Measurements from ENCODE around the gene NTM.

NTM gene

DNA sequence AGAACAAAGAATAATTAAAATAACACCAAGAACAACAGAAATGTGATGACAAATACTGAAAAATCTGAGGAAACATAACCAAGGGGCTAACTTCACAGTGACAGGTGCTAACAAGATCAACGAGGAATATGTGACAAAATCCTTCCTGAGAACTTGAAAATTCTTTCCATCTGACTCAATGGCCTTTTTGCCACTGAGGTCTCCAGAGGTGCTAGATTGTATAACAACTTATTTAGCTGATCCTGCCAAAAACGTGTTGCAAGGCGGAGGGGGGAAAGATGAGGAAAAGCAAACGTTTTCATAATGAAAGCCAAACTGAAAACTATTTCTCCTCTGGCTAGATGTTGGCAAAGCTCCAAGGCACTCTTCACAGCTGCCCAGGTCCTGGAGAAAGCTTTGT lies 364.5 kb downstream of the NTM start:
- no peak for DNase-seq (ENCODE audit: low spot score)

DNA sequence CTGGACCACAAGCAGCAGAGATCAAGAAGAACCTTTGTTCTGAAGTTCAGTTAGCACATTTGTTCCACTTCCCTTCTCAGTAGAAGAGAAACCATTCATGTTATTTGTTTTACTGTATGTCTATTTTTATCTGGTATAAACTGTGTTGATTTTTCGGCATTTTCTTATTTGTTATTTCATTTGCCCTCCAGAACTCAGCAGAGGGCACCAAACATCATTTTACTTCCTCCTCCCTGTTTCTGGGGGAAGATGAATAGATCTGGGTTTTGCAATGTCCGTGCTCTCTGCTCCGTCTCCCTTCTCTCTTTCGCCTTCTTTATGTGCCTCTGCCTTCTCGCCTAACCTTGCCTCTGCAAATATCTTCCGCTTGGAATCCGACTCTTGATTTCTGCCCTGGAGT lies 366.9 kb downstream of the NTM start:
- no peak for DNase-seq (ENCODE audit: low spot score)

- DNase-seq (ENCODE audit: low spot score): no peak
These were observed 368.9 kb downstream of the NTM start for GRCh38 chr11:131739243-131739882.

- no peak for DNase-seq (ENCODE audit: low spot score)
These were observed 374.4 kb downstream of the NTM start for GRCh38 chr11:131744847-131745246.

DNA sequence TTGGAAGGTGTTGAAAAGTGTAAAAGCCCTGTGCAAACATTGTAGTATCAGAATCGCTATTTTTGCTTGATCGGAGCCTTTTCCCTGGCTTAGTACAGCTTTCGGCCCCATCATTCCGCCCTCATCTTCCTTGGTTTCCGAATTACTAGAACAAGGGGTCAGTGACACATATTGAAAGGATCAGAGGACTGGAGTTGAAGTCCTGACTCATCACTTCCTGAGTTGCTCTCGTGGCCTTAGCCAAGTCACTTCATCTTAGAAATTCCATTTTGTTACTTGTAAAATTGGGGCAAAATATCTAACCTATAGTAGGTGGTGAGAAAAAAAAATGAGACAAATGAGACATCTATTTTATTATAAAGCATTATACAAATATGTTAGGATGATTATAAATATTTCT lies 375.0 kb downstream of the NTM start:
- no peak for DNase-seq (ENCODE audit: low spot score)

DNA sequence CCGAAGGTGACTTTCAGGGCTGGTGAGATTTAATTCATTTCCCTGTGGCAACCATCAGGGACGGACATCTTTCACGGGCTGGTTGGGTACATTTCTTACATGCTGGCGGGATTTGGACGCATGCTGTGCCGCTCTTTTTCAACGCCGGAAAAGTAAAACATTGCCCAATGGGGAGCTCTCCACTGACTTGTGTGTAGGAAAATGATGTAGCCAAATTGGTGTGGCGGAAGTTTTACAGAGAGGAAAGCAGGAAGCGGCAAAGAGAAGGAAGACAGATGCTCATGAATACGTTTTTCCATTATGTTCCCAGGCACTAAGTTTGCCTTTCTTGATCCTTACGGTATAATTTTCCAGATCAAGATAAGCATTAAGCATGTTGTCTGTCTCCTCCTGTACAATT lies 375.8 kb downstream of the NTM start:
- no peak for DNase-seq (ENCODE audit: low spot score)

DNA sequence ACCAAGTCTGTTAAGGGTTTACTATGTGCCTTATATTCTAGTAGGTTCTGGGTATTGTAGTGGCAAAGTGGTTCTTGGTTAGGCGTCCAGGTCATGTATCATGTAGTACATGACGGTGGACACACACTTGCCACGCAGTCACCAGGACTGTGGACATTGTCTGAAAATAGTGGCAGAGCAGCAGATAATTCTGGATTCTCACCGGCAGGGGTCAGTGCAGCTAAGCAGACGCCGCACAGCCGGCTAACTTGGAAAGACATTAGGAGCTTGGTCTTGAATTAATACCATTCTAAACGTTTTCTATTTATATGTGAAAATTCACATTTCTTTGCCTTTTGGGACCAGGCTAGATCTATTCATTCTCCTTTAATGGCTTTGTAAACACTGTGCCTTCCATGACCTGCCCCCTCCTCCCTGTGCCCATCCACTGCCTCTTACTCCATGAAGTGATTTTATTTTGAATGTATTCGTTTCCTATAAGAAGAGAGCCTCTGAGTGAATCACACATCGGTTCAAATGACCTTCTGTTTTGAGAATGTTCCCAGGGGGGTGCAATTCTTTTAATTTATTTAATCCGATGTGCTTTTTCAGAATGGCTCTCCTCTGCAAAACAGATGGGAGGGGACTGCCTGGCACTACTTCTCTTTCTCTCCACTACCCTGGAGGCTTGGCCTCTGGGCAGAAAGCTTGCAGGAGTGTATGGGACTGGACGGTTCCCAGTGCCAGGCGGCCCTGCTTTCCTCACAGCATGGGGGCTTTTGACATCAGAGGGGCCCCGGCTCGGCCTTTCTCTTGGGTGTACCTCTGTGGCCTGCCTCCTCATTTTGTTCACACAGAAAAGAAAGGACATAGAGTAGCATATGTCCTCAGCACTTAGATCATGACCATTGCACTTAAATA lies 378.0 kb downstream of the NTM start:
- peak; percentile 47 for DNase-seq (ENCODE audit: low spot score)

- DNase-seq (ENCODE audit: low spot score): peak; percentile 56
These were observed 378.7 kb downstream of the NTM start for GRCh38 chr11:131749101-131749500.

DNA sequence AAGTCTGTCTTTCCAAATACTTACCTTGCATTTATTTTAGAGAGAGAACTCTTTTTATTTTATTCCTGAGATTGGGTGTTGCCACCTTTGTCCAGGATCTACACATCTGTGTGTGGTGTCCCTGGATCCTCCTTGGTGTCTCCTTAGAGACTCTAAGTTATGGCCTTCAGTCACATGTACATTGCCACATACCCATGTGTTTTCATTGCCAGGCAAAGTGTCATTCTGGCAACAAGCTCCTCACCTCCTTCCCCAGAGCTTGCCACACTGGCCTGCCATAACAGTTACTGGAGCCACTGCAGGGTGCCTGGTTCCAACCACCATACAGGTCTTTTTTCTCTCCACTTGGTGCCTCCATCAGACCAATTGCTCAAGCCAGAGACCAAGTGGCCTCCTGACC lies 379.7 kb downstream of the NTM start:
- no peak for DNase-seq (ENCODE audit: low spot score)

- DNase-seq (ENCODE audit: low spot score): no peak
These were observed 380.3 kb downstream of the NTM start for GRCh38 chr11:131750692-131751091.

DNA sequence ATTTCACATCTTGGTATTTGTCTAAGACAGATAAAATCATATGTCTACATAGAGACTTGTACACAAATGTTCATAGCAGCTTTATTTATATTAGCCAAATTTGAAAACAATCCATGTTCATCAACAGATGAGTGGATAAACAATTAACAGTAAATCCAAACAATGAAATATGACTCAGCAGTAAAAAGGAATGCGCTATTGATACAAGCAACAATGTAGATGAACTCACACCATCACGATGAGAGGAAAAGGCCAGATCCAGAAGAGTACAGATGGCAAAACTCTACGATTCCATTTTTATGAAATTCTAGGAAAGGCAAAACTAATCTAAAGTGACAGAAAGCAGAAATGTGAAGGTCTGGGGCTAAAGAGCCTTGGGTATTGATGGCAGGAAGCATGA lies 384.3 kb downstream of the NTM start:
- DNase-seq (ENCODE audit: low spot score): no peak

DNA sequence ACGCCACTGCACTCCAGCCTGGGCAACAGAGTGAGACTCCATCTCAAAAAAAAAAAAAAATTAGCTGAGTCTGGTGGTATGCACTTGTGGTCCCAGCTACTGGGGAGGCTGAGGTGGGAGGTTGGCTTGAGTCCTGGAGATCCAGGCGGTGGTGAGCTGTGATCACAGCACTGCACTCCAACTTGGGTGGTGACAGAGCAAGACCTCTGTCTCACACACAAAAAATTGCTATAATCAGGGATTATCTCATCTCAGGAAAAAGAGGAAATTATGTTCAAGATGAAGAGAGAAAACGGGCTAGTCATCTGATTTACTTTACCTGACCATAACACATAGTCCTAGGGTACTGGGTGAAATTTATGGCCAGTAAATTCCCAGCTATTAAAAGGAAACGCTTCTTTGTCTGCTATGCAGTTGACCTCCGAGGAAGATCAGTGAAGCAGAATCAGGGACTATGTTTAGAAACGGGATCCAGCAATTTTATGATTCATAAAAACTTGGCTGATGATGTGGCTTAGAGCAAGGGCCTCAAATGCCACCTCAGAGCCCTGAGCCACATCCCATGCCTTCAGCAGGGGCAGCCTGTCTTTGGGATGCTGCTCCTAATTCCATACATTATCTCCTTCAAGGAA lies 386.2 kb downstream of the NTM start:
- peak; percentile 56 for DNase-seq (ENCODE audit: low spot score)

GRCh38 chr11:131758726-131759125 lies 388.3 kb downstream of the NTM start:
- DNase-seq (ENCODE audit: low spot score): no peak

DNA sequence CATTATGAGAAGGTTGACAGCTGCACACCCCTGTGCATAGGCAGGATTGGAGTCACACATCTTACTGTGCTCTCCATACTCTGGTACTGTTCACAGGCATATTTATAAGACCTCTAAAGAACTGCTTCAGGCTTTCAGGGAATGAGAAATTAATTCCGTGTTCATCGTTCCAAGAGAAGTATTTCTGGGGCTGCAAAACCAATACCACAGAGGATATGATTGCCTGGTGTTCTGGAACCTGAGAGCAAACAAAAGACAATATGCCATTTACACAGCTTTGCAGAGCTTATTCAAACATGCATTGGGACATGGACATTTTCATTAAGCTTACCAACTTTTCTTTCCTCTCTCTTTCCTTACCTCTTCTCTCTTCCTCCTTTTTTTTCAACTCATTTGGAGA lies 388.7 kb downstream of the NTM start:
- no peak for DNase-seq (ENCODE audit: low spot score)

GRCh38 chr11:131760091-131761061 lies 390.0 kb downstream of the NTM start:
- DNase-seq (ENCODE audit: low spot score): peak; percentile 42

DNA sequence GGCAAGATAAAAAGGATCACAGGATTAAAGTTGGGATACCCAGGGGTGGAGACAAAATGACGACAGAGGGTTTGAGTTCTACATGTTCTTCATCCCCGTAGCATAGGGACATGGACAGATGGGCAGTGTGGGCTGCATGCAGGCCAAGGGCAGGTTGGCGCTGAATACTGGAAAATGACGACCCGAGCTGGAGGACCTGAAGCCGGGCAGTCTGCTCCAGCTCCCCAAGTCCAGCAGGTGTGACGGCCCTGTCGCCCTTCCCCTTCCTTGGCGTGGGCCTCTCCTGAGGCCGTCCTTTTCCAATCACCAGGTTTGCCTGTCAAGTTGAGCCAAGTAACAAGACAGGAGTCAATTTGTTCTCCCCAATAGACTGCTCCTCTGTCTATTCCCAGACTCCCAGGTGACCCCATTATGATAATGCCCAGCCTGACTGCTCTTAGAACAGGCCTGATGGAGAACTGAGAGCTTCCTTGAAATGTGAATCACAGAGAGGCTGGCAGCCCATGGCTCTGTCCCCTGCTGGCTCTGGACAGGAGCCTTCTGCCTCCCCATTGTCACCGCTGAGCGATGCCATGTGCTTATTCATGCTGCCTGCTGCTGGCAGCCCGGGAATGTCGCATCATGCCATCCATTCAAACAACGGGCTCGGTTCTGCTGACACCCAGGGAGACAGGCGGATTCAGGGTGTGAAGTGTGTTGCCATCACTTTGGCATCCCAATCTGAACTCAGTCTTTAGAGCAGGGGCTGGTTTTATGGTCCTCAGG lies 392.1 kb downstream of the NTM start:
- no peak for DNase-seq (ENCODE audit: low spot score)

GRCh38 chr11:131763193-131763890 lies 392.9 kb downstream of the NTM start:
- peak; percentile 50 for DNase-seq (ENCODE audit: low spot score)

DNA sequence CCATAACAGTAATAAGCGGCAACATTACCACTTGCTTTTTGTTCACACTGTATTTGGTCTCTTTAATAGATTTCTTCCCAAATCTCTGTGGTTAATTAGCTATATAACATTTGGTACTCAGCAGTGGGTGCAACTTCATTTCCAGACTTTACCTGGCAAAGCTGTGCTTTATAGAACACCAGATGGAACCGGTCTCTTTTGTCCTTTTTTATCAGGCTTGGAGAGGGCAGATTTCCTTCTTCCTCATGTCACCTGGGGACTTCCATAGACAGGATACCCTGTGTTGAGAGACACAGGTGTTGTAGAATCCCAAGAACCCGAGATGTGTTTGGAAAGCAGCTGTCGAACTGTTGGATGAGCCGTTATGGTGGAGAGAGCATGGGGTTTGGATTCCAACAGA lies 393.7 kb downstream of the NTM start:
- no peak for DNase-seq (ENCODE audit: low spot score)

DNA sequence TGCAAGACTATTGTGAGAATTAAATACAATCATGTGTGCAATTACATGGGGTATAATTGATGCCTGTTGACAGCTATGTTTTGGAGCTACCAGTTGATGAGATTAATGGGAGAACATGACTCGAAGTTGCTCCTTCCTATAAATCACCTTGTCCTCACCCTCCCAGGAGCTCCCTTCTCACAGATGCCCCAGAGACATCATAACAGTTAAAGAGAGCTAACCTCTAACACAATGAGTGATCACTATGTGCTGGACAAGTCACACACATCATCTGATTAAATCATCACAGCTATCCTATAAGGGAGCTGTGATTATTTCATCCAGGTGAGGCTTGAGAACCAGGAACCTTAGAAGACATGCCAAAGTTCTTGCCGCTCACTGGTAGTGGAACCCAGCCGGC lies 394.2 kb downstream of the NTM start:
- DNase-seq (ENCODE audit: low spot score): no peak

DNA sequence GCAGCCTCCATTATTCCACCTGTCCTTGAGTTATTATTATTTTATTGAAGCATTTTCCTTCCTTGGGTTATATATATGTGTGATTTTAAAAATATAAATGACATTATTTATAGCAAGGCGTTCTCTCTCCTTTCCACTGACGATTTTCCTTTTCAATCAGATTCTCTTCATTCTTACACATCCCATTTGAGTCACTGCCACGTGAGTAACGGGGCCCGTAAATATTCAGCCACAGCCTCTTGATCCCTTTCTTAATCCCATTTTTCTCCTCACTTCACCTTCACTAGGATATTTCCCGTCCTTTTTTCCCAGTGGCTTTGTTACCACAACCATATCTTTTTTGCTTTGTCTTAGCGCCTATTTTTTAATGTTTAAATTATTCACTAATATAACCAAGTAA lies 396.2 kb downstream of the NTM start:
- DNase-seq (ENCODE audit: low spot score): no peak

GRCh38 chr11:131767421-131767820 lies 397.0 kb downstream of the NTM start:
- no peak for DNase-seq (ENCODE audit: low spot score)

Data from hepatic stellate cell (primary cell).